GM18520 (cell line): ENCODE data around the gene SMNDC1.
A peak's percentile ranks its signal among the peaks of the same experiment; 100 is the strongest.
"Not testable (repeated sequence)": the region's sequence is repeated elsewhere in the genome, so short reads cannot be mapped to it uniquely, and the experiment has no call there.

Experiments used
- ATAC-seq: cut with Tn5 transposase; IDR thresholded peaks from one replicate; pipeline ENCODE4 v1.9.1; 2021; ENCODE audit not compliant: unreplicated experiment

Gene SMNDC1

DNA sequence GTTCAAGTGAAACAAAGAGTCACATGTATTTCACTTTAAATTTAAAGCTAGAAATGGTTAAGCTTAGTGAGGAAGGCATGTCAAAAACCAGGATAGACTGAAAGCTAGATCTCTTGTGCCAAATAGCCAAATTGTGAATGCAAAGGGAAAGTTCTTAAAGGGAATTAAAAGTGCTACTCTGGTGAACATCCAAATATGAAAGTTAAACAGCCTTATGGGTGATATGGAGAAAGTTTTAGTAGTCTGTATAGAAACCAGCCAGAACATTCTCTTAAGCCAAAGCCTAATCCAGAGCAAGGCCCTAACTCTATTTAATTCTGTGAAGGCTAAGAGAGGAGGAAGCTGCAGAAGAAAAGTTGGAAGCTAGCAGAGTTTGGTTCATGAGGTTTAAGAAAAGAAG is 50.3 kb downstream of the SMNDC1 start:
- ATAC-seq: no peak

DNA sequence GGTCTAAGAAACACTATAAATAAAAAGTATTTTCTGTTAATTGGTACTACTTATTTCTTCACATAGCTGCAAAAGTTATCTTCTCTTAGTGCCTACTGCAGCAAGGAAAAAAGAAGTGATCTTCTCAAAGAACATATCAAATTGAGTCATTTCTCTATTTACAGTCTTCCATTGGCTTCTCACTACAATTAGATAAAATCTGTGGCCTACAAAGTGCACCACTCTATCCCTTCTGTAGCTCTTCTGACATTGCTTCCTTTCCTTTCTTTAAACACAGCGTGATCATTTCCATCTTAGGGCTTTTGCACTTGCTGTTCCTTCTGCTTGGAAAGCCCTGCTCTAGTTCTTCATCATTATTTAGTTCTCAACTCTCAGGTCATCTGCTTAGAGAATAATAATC is 52.6 kb downstream of the SMNDC1 start:
- no peak for ATAC-seq

DNA sequence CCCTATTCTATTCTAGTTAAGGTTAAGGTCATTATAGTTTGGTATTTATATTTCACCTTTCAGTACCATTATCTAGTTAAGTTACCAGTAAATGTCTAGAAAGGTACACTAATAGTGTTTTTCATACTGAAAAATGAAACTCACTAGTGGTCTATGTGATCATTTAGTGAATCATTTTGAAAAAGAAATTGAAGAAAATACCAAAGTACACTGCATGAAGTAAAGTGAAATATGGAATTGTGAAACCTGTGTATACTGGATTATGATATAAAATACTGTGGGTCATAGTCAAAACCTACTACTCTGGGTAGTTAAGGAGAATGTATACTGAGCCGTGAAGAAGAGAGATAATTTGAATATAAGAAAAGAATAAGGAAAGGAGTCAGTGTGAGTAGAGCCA is 53.3 kb downstream of the SMNDC1 start:
- peak; percentile 85 for ATAC-seq

DNA sequence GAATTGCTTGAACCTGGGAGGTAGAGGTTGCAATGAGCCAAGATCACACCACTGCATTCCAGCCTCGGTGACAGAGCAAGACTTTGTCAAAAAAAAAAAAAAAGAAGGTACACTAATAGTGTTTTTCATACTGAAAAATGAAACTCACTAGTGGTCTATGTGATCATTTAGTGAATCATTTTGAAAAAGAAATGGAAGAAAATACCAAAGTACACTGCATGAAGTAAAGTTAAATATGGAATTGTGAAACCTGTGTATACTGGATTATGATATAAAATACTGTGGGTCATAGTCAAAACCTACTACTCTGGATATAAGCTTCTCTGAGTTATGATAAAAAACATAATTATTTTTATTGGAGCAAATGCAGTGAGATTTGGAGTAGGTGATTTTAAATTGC is 55.2 kb downstream of the SMNDC1 start:
- peak; percentile 63 for ATAC-seq

DNA sequence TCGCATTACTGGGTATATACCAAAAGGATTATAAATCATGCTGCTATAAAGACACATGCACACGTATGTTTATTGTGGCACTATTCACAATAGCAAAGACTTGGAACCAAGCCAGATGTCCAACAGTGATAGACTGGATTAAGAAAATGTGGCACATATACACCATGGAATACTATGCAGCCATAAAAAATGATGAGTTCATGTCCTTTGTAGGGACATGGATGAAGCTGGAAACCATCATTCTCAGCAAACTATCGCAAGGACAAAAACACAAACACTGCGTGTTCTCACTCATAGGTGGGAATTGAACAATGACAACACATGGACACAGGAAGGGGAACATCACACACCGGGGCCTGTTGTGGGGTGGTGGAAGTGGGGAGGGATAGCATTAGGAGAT is 56.9 kb downstream of the SMNDC1 start:
- ATAC-seq: not testable (repeated sequence)

DNA sequence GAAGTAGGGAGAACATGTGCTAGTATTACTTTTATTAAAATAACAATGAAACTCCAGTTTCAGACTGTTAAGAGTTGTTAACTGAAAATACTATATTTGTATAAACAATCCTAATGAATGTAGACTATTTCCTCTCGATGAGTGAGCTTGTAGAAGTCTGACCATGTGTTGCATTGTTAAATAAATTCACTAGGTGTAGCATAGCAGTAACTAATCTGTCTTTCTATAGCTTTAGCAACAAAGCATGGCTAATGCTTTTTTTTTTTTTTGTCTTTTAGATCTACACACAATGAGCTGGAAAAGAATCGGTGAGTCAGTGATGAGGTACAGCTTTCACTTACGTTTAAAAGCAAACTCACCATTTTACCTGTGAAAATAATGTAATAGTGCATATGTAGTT is 60.2 kb downstream of the SMNDC1 start:
- ATAC-seq: no peak

DNA sequence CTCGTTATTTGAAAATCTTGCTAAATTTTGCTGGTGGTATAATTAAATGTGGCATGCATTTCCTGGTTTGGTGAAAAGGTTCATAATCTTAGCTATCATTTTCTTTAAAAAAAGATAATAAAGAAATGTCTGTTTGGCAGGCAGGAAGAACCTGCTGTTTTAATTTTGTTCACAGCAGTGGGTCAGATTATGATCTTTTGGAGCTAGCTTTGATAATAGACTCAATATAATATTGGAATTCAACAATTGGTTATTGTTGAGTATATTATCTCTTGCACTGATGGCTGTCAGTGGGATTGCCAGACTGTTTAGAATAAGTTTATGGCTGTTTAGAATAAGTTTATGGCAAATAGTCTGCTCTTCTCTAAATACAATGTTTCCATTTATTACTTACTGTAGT is 62.2 kb downstream of the SMNDC1 start:
- ATAC-seq: no peak

DNA sequence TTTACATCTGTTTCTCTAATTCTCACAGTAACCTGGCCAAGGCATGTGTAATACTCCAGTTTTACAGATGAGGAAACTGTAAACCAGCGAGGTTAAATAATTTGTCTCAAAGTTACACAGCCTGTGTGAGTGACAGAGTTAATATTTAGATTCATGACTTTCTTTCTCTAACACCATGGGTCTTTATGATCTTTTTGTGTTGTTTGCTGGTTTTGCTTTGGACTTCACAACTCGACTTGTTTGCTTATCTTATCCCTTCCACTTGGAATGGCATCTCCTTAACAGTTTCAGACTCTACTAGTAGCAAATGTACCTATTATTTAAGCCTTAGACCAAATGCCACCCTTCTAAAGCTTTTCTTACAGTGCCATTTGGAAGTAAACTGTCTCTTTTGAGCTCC is 62.9 kb downstream of the SMNDC1 start:
- peak; percentile 19 for ATAC-seq

DNA sequence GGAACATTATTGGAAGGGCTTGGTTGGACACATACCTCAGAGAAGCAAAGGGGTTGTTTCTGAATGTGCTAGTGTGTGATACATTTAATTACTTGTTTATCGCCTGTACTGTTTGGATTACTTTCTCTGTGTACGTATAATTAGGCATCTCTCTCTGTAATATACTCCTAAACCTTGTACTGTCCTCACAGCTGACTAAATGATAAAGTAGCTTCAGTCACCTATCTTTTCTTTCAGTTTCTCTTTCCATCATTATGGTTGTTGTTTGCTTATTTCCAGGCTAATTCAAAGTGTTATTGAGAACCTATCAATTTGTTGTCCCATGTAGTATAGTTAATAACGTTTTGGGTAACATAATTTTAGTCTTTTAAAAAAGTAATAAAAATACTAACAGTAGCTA is 63.3 kb downstream of the SMNDC1 start:
- peak; percentile 51 for ATAC-seq
